ENCODE measurements around the gene CLK4. TPM values are rescaled to one million over a fixed set of nuclear protein-coding genes. Genes with fewer than 3 reads are reported as not detected.

Gene CLK4
- total and polyA plus RNA-seq, 2 experiments from 2014 or later: 15.3 to 18.1 TPM

- no peak for TF ChIP-seq STAT1 (IDR thresholded peaks at IDR 0.05; ENCODE audit: unreplicated experiment)
- TF ChIP-seq EZH2 (IDR thresholded peaks at IDR 0.05; ENCODE audit: low read depth, unreplicated experiment): no peak
- TF ChIP-seq JUNB (IDR thresholded peaks at IDR 0.05; ENCODE audit: unreplicated experiment): no peak
- TF ChIP-seq CTCF (conservative IDR thresholded peaks at IDR 0.05; ENCODE audit: low read depth in 2 of 2): no peak
- TF ChIP-seq NANOG (IDR thresholded peaks at IDR 0.05; ENCODE audit: borderline replicate concordance): no peak
- no peak for TF ChIP-seq POLR2AphosphoS5 (IDR thresholded peaks at IDR 0.05; ENCODE audit: low read depth)
- TF ChIP-seq ETS1 (IDR thresholded peaks at IDR 0.05): no peak
- no peak for TF ChIP-seq ZNF331 (CRISPR knock-in tag; IDR thresholded peaks at IDR 0.05; ENCODE audit: low read depth)
- TF ChIP-seq CREB1 (CRISPR knock-in tag; IDR thresholded peaks at IDR 0.05; ENCODE audit: low read depth): no peak
Observed at GRCh38 chr5:178642351-178642909, 15.6 kb upstream of the CLK4 start (continued).

GRCh38 chr5:178641711-178642110 lies 14.9 kb upstream of the CLK4 start:
- Histone ChIP-seq H3K9me2 (ENCODE audit: insufficient read depth) (peaks cover 3% of the 10 kb centered on the region; the same call in 1 of the 2 replicates), H3K36me3 (ENCODE audit: insufficient read depth) (no peaks in the 10 kb centered on the region), H3K4me2 (no peak overlapping the region), H3K27ac (ENCODE audit: low read depth) (no peak overlapping the region), H4K20me1 (replicated peaks; ENCODE audit: insufficient read depth) (no peaks in the 10 kb centered on the region), H3K4me1 (ENCODE audit: insufficient read depth) (no peaks in the 10 kb centered on the region), H3K27me3 (ENCODE audit: insufficient read depth) (no peaks in the 10 kb centered on the region), H3K4me3 (no peak overlapping the region), H2AFZ (no peak overlapping the region), H3F3A (replicated peaks; ENCODE audit: low read depth) (no peaks in the 10 kb centered on the region), H3K79me2 (replicated peaks; ENCODE audit: insufficient read depth) (no peaks in the 10 kb centered on the region)
- no peak overlapping the region for H3K4me3 Mint-ChIP-seq
- H3K27me3 Mint-ChIP-seq (ENCODE audit: insufficient read depth, low read depth, poor library complexity): peaks cover 8% of the 10 kb centered on the region
- H3K27ac Mint-ChIP-seq: no peak overlapping the region
- no peaks in the 10 kb centered on the region for H3K36me3 Mint-ChIP-seq (ENCODE audit: low read depth)
- peaks cover 32% of the 10 kb centered on the region for H3K9me3 Mint-ChIP-seq
- ATAC-seq: no peak
- no peak for DNase-seq (ENCODE audit: low spot score)
- H3K4me1 Mint-ChIP-seq: no peaks in the 10 kb centered on the region; the same call in 2 of the 3 replicates
- no peak for TF ChIP-seq JUNB (IDR thresholded peaks at IDR 0.05; ENCODE audit: unreplicated experiment)
- TF ChIP-seq STAT1 (IDR thresholded peaks at IDR 0.05; ENCODE audit: unreplicated experiment): no peak
- no peak for TF ChIP-seq ZNF462 (CRISPR knock-in tag; IDR thresholded peaks at IDR 0.05)
- no peak for TF ChIP-seq ZNF331 (CRISPR knock-in tag; IDR thresholded peaks at IDR 0.05; ENCODE audit: low read depth)
- TF ChIP-seq EZH2 (IDR thresholded peaks at IDR 0.05; ENCODE audit: low read depth, unreplicated experiment): no peak
- TF ChIP-seq CREB1 (CRISPR knock-in tag; IDR thresholded peaks at IDR 0.05; ENCODE audit: low read depth): no peak
- no peak for TF ChIP-seq POLR2AphosphoS5 (IDR thresholded peaks at IDR 0.05; ENCODE audit: low read depth)
- no peak for TF ChIP-seq REST (IDR thresholded peaks at IDR 0.05; ENCODE audit: unreplicated experiment)
- no peak for TF ChIP-seq EZH2phosphoT487 (IDR thresholded peaks at IDR 0.05; ENCODE audit: unreplicated experiment)
- TF ChIP-seq NANOG (IDR thresholded peaks at IDR 0.05; ENCODE audit: borderline replicate concordance): no peak

All from GM23338 (cell line).